ENCODE data around the gene TNFAIP8L3.

The TNFAIP8L3 gene

DNA sequence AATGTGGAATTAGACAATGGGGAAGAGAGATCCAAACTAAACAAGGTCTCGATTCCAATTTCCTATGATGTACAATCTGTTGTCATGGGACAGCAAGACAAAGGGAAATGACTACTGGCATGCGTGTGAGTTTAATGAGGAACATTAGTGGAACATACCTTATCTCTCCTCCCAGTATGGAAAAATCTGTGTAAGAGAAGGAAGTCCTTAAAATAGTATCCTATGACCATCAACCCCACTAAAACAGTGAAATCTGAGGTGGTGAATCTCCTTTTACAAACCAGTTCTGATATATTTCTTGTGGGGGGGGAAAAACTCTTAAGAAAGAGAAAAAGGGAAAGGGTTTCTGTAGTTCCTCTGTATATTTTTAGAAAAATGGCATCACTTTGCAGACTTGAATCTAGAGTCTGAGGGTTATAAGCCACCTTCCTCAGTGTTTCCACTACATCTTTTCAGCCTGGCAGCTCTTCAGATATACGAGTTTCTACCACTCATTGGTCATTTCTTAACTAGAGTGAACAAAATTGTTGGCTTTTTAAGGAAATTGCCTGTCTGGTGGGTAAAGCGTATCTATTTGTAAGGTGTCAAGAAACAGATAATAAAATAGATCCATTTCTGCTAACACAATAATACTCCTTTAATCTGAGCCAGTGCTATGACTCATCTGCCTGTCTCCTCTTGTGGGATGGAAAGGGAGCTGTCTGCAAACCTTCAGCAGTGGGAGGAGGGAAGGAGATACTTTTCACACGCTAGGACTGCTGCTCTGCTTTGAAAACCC is 3.0 kb upstream of the TNFAIP8L3 start:
- no peak for DNase-seq (ENCODE audit: extremely low read depth, low read depth)
- TF ChIP-seq, protein P1, sequence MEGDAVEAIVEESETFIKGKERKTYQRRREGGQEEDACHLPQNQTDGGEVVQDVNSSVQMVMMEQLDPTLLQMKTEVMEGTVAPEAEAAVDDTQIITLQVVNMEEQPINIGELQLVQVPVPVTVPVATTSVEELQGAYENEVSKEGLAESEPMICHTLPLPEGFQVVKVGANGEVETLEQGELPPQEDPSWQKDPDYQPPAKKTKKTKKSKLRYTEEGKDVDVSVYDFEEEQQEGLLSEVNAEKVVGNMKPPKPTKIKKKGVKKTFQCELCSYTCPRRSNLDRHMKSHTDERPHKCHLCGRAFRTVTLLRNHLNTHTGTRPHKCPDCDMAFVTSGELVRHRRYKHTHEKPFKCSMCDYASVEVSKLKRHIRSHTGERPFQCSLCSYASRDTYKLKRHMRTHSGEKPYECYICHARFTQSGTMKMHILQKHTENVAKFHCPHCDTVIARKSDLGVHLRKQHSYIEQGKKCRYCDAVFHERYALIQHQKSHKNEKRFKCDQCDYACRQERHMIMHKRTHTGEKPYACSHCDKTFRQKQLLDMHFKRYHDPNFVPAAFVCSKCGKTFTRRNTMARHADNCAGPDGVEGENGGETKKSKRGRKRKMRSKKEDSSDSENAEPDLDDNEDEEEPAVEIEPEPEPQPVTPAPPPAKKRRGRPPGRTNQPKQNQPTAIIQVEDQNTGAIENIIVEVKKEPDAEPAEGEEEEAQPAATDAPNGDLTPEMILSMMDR (IDR thresholded peaks at IDR 0.05; ENCODE audit: low read depth, low read length, missing control alignments) = no peak
- H3K4me3 ChIP-seq (replicated peaks; ENCODE audit: low read depth, low read length) = no peak overlapping the region

DNA sequence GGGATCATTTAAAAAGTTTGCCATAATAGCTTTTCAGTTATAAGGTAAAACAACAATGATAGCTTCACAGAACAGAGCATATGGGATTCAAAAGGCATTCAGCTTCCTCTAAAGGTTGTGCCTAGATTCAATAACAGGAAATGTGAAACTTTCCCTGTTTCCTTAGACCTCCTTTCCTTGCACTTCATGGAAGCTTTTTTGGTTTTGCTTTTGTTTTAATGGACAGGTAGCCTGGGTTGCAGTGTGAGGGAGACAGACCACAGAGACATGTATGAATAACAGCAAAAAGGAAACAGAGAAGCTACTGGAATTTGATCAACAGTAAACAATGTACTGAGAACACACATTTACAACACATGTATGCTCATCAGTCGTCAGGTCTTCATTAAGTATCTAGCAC is 2.3 kb upstream of the TNFAIP8L3 start:
- no peak for DNase-seq (ENCODE audit: extremely low read depth, low read depth)
- no peak overlapping the region for H3K4me3 ChIP-seq (replicated peaks; ENCODE audit: low read depth, low read length)
- TF ChIP-seq, protein P1 (IDR thresholded peaks at IDR 0.05; ENCODE audit: low read depth, low read length, missing control alignments) = no peak

DNA sequence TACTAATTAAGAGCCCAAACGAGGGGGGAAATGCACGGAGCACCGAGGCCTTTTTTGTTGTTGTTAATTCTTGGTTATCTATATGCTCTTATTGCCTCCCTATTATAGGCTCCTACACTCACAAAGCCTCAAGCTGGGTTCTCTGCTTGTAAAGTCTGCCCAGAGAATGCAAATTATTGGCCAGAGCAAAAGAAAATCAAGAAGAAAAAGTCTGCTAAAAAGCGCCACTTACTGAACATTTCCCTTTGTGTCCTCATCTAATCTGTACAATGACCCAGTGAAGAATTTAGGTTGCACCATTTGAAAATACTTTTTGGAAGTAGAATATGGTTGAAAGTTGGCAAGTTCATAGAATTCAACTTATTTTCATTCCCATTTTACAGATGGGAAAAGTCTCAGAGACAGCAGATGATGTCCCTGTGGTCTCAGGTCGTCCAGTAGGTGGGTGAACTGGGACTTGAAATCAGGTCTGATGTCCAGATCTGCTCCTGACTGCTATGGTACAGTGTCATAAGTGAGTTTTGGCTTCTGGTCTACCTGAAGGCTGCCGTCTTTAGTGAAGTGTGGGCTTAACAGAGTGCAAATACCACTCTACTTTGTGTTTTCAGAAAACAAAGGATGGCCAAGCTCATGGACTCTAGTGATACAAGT is 1.1 kb upstream of the TNFAIP8L3 start:
- no peak overlapping the region for H3K4me3 ChIP-seq (replicated peaks; ENCODE audit: low read depth, low read length)
- no peak for DNase-seq (ENCODE audit: extremely low read depth, low read depth)
- TF ChIP-seq, protein P1 (IDR thresholded peaks at IDR 0.05; ENCODE audit: low read depth, low read length, missing control alignments) = no peak

DNA sequence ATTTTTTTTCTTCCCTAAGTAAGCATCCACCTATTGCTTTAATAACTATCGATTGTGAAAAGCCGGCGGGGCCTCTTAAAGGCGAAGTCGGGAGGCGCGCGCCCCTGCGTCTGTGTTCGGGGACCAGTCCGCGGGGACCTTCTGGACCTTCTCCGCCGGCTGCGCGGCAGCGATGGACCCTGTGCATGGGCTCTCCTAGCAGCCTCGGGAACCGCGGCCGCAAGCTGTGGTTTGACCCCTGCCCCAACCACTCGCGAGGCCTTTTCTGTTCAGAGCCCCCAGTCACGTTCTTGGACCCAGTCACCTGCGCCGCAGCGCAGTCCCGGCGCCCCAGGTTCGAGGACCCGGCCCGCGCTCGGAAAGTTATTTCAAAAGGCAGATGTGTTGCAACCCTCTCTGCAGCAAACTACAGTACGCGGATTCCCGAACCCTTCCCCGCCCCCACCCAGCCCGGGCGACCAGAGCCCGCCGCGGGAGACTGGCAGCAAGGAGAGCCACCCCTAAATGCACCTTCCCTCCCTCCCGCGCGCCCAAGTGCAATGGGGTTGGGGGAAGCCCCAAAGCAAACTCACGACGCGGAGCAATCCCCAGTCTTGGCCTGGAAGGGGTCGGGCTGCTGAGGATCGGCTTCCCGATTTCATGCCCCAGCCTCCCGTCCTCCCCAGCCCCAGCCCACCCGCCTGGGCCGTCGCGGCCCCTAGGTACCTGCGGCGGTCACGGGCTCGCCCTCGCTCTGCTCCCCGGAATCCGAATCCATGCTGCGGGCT is 684 bp downstream of the TNFAIP8L3 start:
- TF ChIP-seq, protein P1 (IDR thresholded peaks at IDR 0.05; ENCODE audit: low read depth, low read length, missing control alignments) = no peak
- DNase-seq (ENCODE audit: extremely low read depth, low read depth) = no peak
- peak overlapping the region; percentile 35 for H3K4me3 ChIP-seq (replicated peaks; ENCODE audit: low read depth, low read length)

DNA sequence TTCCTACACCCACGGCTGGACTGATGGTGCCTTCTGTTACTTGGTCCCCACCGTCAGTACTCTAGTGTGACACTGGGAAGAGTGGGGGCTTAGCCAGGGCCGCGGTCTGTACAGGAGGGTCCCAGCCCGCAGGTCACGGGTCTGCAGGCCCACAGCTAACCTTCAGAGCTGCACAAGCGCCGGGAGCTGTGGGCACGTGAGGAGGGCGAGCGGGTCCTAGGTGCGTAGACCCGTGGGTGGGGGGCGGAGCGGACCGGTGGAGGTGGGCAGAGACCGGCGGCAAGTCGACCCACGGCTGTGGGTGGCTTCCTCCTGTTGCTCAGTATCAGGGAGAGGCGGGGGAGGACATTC is 1.2 kb downstream of the TNFAIP8L3 start:
- no peak overlapping the region for H3K4me3 ChIP-seq (replicated peaks; ENCODE audit: low read depth, low read length)
- DNase-seq (ENCODE audit: extremely low read depth, low read depth) = no peak
- TF ChIP-seq, protein P1 (IDR thresholded peaks at IDR 0.05; ENCODE audit: low read depth, low read length, missing control alignments) = no peak

DNA sequence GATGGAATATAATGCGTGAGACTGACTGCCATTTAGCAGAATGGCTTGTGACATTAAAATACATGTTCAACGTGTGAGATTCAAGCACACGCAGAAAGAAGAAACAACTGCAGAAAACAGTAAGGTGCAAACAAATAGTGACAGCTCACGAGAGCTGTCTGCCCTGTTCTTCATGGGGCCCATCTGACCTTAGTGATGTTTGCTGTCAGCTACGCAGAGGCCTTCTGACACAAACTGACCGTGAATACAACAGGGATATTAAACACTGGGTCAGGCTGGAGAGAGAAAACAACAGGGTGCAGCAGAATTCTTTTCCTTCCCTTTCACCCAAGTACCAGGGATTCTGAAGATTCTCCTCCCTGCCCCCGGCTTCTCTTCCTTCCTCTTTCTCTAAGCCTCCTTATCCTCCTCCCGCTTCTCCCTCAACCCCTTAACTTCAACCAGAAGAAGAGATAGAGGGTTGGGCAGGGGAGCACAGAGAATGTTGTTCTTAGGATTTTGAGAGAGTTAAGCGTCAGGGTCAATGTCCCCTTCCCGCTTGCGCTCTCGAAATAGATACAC is 2.1 kb downstream of the TNFAIP8L3 start:
- H3K4me3 ChIP-seq (replicated peaks; ENCODE audit: low read depth, low read length) = no peak overlapping the region
- TF ChIP-seq, protein P1 (IDR thresholded peaks at IDR 0.05; ENCODE audit: low read depth, low read length, missing control alignments) = no peak

More for the DNA sequence above, 2.1 kb downstream of the TNFAIP8L3 start:
- no peak for DNase-seq (ENCODE audit: extremely low read depth, low read depth)
